ENCODE results near the gene EXOSC10. TPM values are rescaled to one million over a fixed set of nuclear protein-coding genes. Genes with fewer than 3 reads are reported as not detected.

EXOSC10 gene
- total and polyA plus RNA-seq, 9 of the 15 experiments (the other 6 are each of a cell fraction or from before 2014, with no cell fraction given) = 23.4 to 150 (median 105) TPM

GRCh38 chr1:11099310-11100148 lies at the start of gene EXOSC10 (continued):
- TF ChIP-seq, protein P1, sequence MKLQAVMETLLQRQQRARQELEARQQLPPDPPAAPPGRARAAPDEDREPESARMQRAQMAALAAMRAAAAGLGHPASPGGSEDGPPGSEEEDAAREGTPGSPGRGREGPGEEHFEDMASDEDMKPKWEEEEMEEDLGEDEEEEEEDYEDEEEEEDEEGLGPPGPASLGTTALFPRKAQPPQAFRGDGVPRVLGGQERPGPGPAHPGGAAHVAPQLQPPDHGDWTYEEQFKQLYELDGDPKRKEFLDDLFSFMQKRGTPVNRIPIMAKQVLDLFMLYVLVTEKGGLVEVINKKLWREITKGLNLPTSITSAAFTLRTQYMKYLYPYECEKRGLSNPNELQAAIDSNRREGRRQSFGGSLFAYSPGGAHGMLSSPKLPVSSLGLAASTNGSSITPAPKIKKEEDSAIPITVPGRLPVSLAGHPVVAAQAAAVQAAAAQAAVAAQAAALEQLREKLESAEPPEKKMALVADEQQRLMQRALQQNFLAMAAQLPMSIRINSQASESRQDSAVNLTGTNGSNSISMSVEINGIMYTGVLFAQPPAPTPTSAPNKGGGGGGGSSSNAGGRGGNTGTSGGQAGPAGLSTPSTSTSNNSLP (IDR thresholded peaks at IDR 0.05; ENCODE audit: borderline replicate concordance, low read depth, low read length) = peak; percentile 80; the same call in 1 of the 2 replicates
- TF ChIP-seq PML (IDR thresholded peaks at IDR 0.05; ENCODE audit: low read length) (peak; percentile 58; the same call in 1 of the 2 replicates), ATF1 (CRISPR knock-in tag; IDR thresholded peaks at IDR 0.05) (no peak), ATF1 (tag; IDR thresholded peaks at IDR 0.05) (peak; percentile 86), ETS1 (conservative IDR thresholded peaks at IDR 0.05; ENCODE audit: control insufficient read depth, low read depth, low read length) (peak; percentile 47; the same call in 1 of the 2 replicates), TBP (optimal IDR thresholded peaks at IDR 0.05; ENCODE audit: low read depth, low read length) (peak; percentile 90), CREM (IDR thresholded peaks at IDR 0.05; ENCODE audit: low read depth) (peak; percentile 83), ASH1L (IDR thresholded peaks at IDR 0.05; ENCODE audit: borderline replicate concordance, low read depth, partially characterized antibody) (no peak), ZBTB43 (CRISPR knock-in tag; IDR thresholded peaks at IDR 0.05) (peak; percentile 10; the same call in 1 of the 2 replicates), ZBTB1 (CRISPR knock-in tag; IDR thresholded peaks at IDR 0.05; ENCODE audit: borderline replicate concordance, low read depth) (peak; percentile 82; the same call in 1 of the 2 replicates), DNMT1 (IDR thresholded peaks at IDR 0.05) (no peak), POLR3A (IDR thresholded peaks at IDR 0.05; ENCODE audit: borderline replicate concordance, extremely low read depth, insufficient read depth, insufficient read length) (no peak), ZZZ3 (IDR thresholded peaks at IDR 0.05) (no peak), ZNF24 (IDR thresholded peaks at IDR 0.05) (no peak), HOMEZ (CRISPR knock-in tag; IDR thresholded peaks at IDR 0.05) (0 out of 2 replicates have a peak, but pooled peaks have one; percentile 33)
- TF ChIP-seq, protein P2, sequence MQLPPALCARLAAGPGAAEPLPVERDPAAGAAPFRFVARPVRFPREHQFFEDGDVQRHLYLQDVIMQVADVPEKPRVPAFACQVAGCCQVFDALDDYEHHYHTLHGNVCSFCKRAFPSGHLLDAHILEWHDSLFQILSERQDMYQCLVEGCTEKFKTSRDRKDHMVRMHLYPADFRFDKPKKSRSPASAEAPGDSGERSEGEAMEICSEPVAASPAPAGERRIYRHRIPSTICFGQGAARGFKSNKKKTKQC (CRISPR knock-in tag; IDR thresholded peaks at IDR 0.05) = peak; percentile 82; the same call in 1 of the 2 replicates
- TF ChIP-seq, protein P3, sequence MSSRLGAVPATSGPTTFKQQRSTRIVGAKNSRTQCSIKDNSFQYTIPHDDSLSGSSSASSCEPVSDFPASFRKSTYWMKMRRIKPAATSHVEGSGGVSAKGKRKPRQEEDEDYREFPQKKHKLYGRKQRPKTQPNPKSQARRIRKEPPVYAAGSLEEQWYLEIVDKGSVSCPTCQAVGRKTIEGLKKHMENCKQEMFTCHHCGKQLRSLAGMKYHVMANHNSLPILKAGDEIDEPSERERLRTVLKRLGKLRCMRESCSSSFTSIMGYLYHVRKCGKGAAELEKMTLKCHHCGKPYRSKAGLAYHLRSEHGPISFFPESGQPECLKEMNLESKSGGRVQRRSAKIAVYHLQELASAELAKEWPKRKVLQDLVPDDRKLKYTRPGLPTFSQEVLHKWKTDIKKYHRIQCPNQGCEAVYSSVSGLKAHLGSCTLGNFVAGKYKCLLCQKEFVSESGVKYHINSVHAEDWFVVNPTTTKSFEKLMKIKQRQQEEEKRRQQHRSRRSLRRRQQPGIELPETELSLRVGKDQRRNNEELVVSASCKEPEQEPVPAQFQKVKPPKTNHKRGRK (tag; IDR thresholded peaks at IDR 0.05) = no peak

Data from K562 (cell line).